ENCODE results near the gene AMD1.

Gene AMD1

GRCh38 chr6:110933912-110934311 is 59.3 kb downstream of the AMD1 start:
- Histone ChIP-seq H3K9me3 (ENCODE audit: control insufficient read depth in 1 of 2, low read length in 2 of 2) (no peaks in the 10 kb centered on the region), H3K4me1 (ENCODE audit: control insufficient read depth in 1 of 2, insufficient read depth in 2 of 2, low read length in 2 of 2) (peaks cover 0 to 5% of the 10 kb centered on the region in 2 donors), H3K27me3 (ENCODE audit: control insufficient read depth in 1 of 2, insufficient read depth in 2 of 2, low read length in 2 of 2) (no peaks in the 10 kb centered on the region), H3K36me3 (ENCODE audit: control insufficient read depth in 1 of 2, insufficient read depth in 2 of 2, low read length in 2 of 2) (no peaks in the 10 kb centered on the region), H3K27ac (ENCODE audit: low read depth, low read length) (no peak overlapping the region), H3K9ac (ENCODE audit: low read depth in 1 of 2, low read length in 2 of 2) (no peak overlapping the region), H3K4me3 (ENCODE audit: low read depth in 1 of 2, low read length in 2 of 2) (no peak overlapping the region)

- Histone ChIP-seq H3K27me3 (ENCODE audit: control insufficient read depth in 1 of 2, insufficient read depth in 2 of 2, low read length in 2 of 2) (no peaks in the 10 kb centered on the region), H3K9me3 (ENCODE audit: control insufficient read depth in 1 of 2, low read length in 2 of 2) (no peaks in the 10 kb centered on the region), H3K4me1 (ENCODE audit: control insufficient read depth in 1 of 2, insufficient read depth in 2 of 2, low read length in 2 of 2) (peaks cover 0 to 5% of the 10 kb centered on the region in 2 donors), H3K9ac (ENCODE audit: low read depth in 1 of 2, low read length in 2 of 2) (no peak overlapping the region), H3K36me3 (ENCODE audit: control insufficient read depth in 1 of 2, insufficient read depth in 2 of 2, low read length in 2 of 2) (no peaks in the 10 kb centered on the region), H3K27ac (ENCODE audit: low read depth, low read length) (no peak overlapping the region), H3K4me3 (ENCODE audit: low read depth in 1 of 2, low read length in 2 of 2) (no peak overlapping the region)
These were observed 59.9 kb downstream of the AMD1 start for GRCh38 chr6:110934381-110934898.

GRCh38 chr6:110935171-110935570 is 60.6 kb downstream of the AMD1 start:
- Histone ChIP-seq H3K27ac (ENCODE audit: low read depth, low read length) (no peak overlapping the region), H3K9me3 (ENCODE audit: control insufficient read depth in 1 of 2, low read length in 2 of 2) (no peaks in the 10 kb centered on the region), H3K36me3 (ENCODE audit: control insufficient read depth in 1 of 2, insufficient read depth in 2 of 2, low read length in 2 of 2) (no peaks in the 10 kb centered on the region), H3K27me3 (ENCODE audit: control insufficient read depth in 1 of 2, insufficient read depth in 2 of 2, low read length in 2 of 2) (no peaks in the 10 kb centered on the region), H3K4me1 (ENCODE audit: control insufficient read depth in 1 of 2, insufficient read depth in 2 of 2, low read length in 2 of 2) (peaks cover 0 to 5% of the 10 kb centered on the region in 2 donors), H3K9ac (ENCODE audit: low read depth in 1 of 2, low read length in 2 of 2) (no peak overlapping the region), H3K4me3 (ENCODE audit: low read depth in 1 of 2, low read length in 2 of 2) (no peak overlapping the region)

GRCh38 chr6:110938171-110938570 is 63.6 kb downstream of the AMD1 start:
- no peak overlapping the region for H3K27ac ChIP-seq (ENCODE audit: low read depth, low read length)
- no peak overlapping the region for H3K4me3 ChIP-seq (ENCODE audit: low read depth in 1 of 2, low read length in 2 of 2)
- H3K27me3 ChIP-seq (ENCODE audit: control insufficient read depth in 1 of 2, insufficient read depth in 2 of 2, low read length in 2 of 2) = no peaks in the 10 kb centered on the region
- H3K9me3 ChIP-seq (ENCODE audit: control insufficient read depth in 1 of 2, low read length in 2 of 2) = no peaks in the 10 kb centered on the region
- H3K9ac ChIP-seq (ENCODE audit: low read depth in 1 of 2, low read length in 2 of 2) = no peak overlapping the region
- peaks cover 0 to 5% of the 10 kb centered on the region in 2 donors for H3K4me1 ChIP-seq (ENCODE audit: control insufficient read depth in 1 of 2, insufficient read depth in 2 of 2, low read length in 2 of 2)
- no peaks in the 10 kb centered on the region for H3K36me3 ChIP-seq (ENCODE audit: control insufficient read depth in 1 of 2, insufficient read depth in 2 of 2, low read length in 2 of 2)

GRCh38 chr6:110939429-110940200 is 65.0 kb downstream of the AMD1 start:
- H3K4me3 ChIP-seq (ENCODE audit: low read depth in 1 of 2, low read length in 2 of 2) = no peak overlapping the region
- H3K9me3 ChIP-seq (ENCODE audit: control insufficient read depth in 1 of 2, low read length in 2 of 2) = no peaks in the 10 kb centered on the region
- no peaks in the 10 kb centered on the region for H3K27me3 ChIP-seq (ENCODE audit: control insufficient read depth in 1 of 2, insufficient read depth in 2 of 2, low read length in 2 of 2)
- H3K27ac ChIP-seq (ENCODE audit: low read depth, low read length) = no peak overlapping the region
- H3K4me1 ChIP-seq (ENCODE audit: control insufficient read depth in 1 of 2, insufficient read depth in 2 of 2, low read length in 2 of 2) = no peaks in the 10 kb centered on the region
- H3K9ac ChIP-seq (ENCODE audit: low read depth in 1 of 2, low read length in 2 of 2) = no peak overlapping the region
- H3K36me3 ChIP-seq (ENCODE audit: control insufficient read depth in 1 of 2, insufficient read depth in 2 of 2, low read length in 2 of 2) = no peaks in the 10 kb centered on the region

- no peak overlapping the region for H3K27ac ChIP-seq (ENCODE audit: low read depth, low read length)
- H3K9ac ChIP-seq (ENCODE audit: low read depth in 1 of 2, low read length in 2 of 2) = no peak overlapping the region
- no peaks in the 10 kb centered on the region for H3K27me3 ChIP-seq (ENCODE audit: control insufficient read depth in 1 of 2, insufficient read depth in 2 of 2, low read length in 2 of 2)
These were observed 70.1 kb downstream of the AMD1 start for GRCh38 chr6:110944681-110945151.

More at GRCh38 chr6:110944681-110945151, 70.1 kb downstream of the AMD1 start:
- Histone ChIP-seq H3K4me3 (ENCODE audit: low read depth in 1 of 2, low read length in 2 of 2) (no peak overlapping the region), H3K36me3 (ENCODE audit: control insufficient read depth in 1 of 2, insufficient read depth in 2 of 2, low read length in 2 of 2) (no peaks in the 10 kb centered on the region), H3K9me3 (ENCODE audit: control insufficient read depth in 1 of 2, low read length in 2 of 2) (no peaks in the 10 kb centered on the region), H3K4me1 (ENCODE audit: control insufficient read depth in 1 of 2, insufficient read depth in 2 of 2, low read length in 2 of 2) (no peaks in the 10 kb centered on the region)

All from duodenal mucosa (tissue), 2 donors.